ENCODE measurements around the gene MED25.

DNA sequence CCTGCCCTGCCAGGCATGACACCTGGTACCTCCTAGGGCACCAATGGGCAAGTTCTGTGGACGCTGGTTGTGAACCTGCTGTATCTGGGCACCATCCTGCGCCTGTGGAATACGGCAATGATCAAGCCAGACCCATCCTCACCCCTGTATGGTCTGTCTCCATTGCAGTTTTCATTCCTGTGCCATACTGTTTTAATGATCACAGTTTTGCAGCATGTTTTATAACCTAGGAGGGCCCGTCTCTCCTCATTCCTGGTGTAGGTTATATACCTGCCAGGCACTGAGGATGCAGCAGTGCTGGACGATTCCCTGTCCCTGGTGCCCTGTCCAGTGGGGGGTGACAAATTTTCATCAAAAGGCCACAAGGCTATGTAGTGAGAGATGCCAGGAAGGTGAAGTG lies 65.0 kb downstream of the MED25 start:
- TF ChIP-seq, protein P1, sequence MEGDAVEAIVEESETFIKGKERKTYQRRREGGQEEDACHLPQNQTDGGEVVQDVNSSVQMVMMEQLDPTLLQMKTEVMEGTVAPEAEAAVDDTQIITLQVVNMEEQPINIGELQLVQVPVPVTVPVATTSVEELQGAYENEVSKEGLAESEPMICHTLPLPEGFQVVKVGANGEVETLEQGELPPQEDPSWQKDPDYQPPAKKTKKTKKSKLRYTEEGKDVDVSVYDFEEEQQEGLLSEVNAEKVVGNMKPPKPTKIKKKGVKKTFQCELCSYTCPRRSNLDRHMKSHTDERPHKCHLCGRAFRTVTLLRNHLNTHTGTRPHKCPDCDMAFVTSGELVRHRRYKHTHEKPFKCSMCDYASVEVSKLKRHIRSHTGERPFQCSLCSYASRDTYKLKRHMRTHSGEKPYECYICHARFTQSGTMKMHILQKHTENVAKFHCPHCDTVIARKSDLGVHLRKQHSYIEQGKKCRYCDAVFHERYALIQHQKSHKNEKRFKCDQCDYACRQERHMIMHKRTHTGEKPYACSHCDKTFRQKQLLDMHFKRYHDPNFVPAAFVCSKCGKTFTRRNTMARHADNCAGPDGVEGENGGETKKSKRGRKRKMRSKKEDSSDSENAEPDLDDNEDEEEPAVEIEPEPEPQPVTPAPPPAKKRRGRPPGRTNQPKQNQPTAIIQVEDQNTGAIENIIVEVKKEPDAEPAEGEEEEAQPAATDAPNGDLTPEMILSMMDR (IDR thresholded peaks at IDR 0.05) = no peak
- no peak for TF ChIP-seq POLR2A (IDR thresholded peaks at IDR 0.05)

Data from Peyer's patch (tissue), 4 donors.